HepG2 (cell line): ENCODE results near the gene IGF2BP3. TPM values are rescaled to one million over a fixed set of nuclear protein-coding genes. Genes with fewer than 3 reads are reported as not detected.

Experiments used
- ASH2L ChIP-seq: fragments of 300-600, 200-600 bp; sonication (generic); IDR thresholded peaks from 2 replicates; pipeline ENCODE4 v1.7.0; 2017; ENCODE audit warnings: low read depth, mild to moderate bottlenecking, moderate library complexity, mixed read lengths, low read length; ENCODE audit not compliant: insufficient read length
- EP300 ChIP-seq, 3 experiments: sonication (generic) in 1 of 3; formaldehyde crosslinking in 1 of 3; IDR thresholded peaks; 2 replicates each; pipeline versions ENCODE4 v1.5.1 to v1.6.1; 2011 to 2020; ENCODE audit warnings: low read depth in 2 of 3, low read length in 2 of 3, borderline replicate concordance in 1 of 3, improper control_type of control experiment in 1 of 3, mild to moderate bottlenecking in 1 of 3, missing genetic modification reagents in 1 of 3, moderate library complexity in 1 of 3
- JUNB ChIP-seq: sonication (generic); formaldehyde crosslinking; IDR thresholded peaks from 2 replicates; pipeline ENCODE4 v1.8.0; 2022; ENCODE audit warnings: missing genetic modification reagents, mild to moderate bottlenecking, borderline replicate concordance
- KDM6A ChIP-seq: IDR thresholded peaks from 2 replicates; pipeline ENCODE4 v1.6.1; 2016; ENCODE audit warnings: low read depth
- RFXAP ChIP-seq: sonication (generic); formaldehyde crosslinking; IDR thresholded peaks from 2 replicates; pipeline ENCODE4 v1.4.0; 2020; ENCODE audit warnings: missing genetic modification reagents, borderline replicate concordance
- TARDBP ChIP-seq: sonication (generic); formaldehyde crosslinking; IDR thresholded peaks from 2 replicates; pipeline ENCODE4 v1.8.0; 2022; ENCODE audit warnings: mild to moderate bottlenecking, missing genetic modification reagents
- TCF12 ChIP-seq, 2 experiments: fragments of 450-650 bp in 1 of 2; sonication (generic) in 1 of 2; formaldehyde crosslinking in 1 of 2; IDR thresholded peaks; 2 replicates each; pipeline versions ENCODE4 v1.6.1 to v1.8.0; 2017 to 2022; ENCODE audit warnings: antibody characterized with exemption in 1 of 2, mild to moderate bottlenecking in 1 of 2, missing genetic modification reagents in 1 of 2, moderate library complexity in 1 of 2
- YEATS4 ChIP-seq: sonication (generic); formaldehyde crosslinking; IDR thresholded peaks from 2 replicates; pipeline ENCODE4 v1.4.0; 2020; ENCODE audit warnings: missing genetic modification reagents, borderline replicate concordance
- ZEB1 ChIP-seq: IDR thresholded peaks from 2 replicates; pipeline ENCODE4 v1.6.1; 2012; ENCODE audit warnings: mild to moderate bottlenecking, low read depth, inconsistent platforms; ENCODE audit not compliant: insufficient replicate concordance
- ZNF317 ChIP-seq: sonication (generic); formaldehyde crosslinking; IDR thresholded peaks from 2 replicates; pipeline ENCODE4 v1.5.0; 2020; ENCODE audit warnings: mild to moderate bottlenecking, missing genetic modification reagents
- ZNF768 ChIP-seq: sonication (generic); formaldehyde crosslinking; IDR thresholded peaks from 2 replicates; pipeline ENCODE4 v1.4.0; 2020; ENCODE audit warnings: missing genetic modification reagents
- polyA plus RNA-seq, 8 experiments: library from polyadenylated mRNA; depleted of rRNA in 3 of 8; stranded (reverse) in 7 of 8; unstranded in 1 of 8; fragments of >200 nt; fragmentation: Illumina TruSeq in 4 of 8; extraction: Trizol in 4 of 8; gene quantifications; 2 replicates each; pipeline versions ENCODE4 v1.2.1 to v1.2.3, GENCODE V29; 2011 to 2016; ENCODE audit warnings: low read depth in 4 of 8, missing spikeins in 1 of 8, mixed read lengths in 1 of 8; ENCODE audit not compliant: insufficient read depth in 1 of 8
- total RNA-seq, 5 experiments: library from RNA; depleted of rRNA; stranded (reverse); fragments of >200 nt; fragmentation: Illumina TruSeq; extraction: Trizol; gene quantifications; 2 replicates each; pipeline ENCODE4 v1.2.3, GENCODE V29; 2016; ENCODE audit warnings: low read depth in 1 of 5
- TF ChIP-seq, protein P1 (sequence below): sonication (generic); formaldehyde crosslinking; IDR thresholded peaks from 2 replicates; pipeline ENCODE4 v1.8.0; 2022; ENCODE audit warnings: missing genetic modification reagents, low read depth, mild to moderate bottlenecking, borderline replicate concordance
- TF ChIP-seq, protein P2 (sequence below): IDR thresholded peaks from 2 replicates; pipeline ENCODE4 v1.6.1; 2016; ENCODE audit warnings: low read depth
- TF ChIP-seq, protein P3 (sequence below): IDR thresholded peaks from 2 replicates; pipeline ENCODE4 v1.6.1; 2016; ENCODE audit warnings: low read depth, borderline replicate concordance
- TF ChIP-seq, protein P4 (sequence below): sonication (generic); formaldehyde crosslinking; IDR thresholded peaks from 2 replicates; pipeline ENCODE4 v1.4.0; 2020; ENCODE audit warnings: missing genetic modification reagents, mild to moderate bottlenecking, borderline replicate concordance
- TF ChIP-seq, protein P5 (sequence below): sonication (generic); formaldehyde crosslinking; IDR thresholded peaks from 2 replicates; pipeline ENCODE4 v1.5.0; 2020; ENCODE audit warnings: mild to moderate bottlenecking, missing genetic modification reagents
- TF ChIP-seq, protein P6 (sequence below): sonication (generic); formaldehyde crosslinking; IDR thresholded peaks from 2 replicates; pipeline ENCODE4 v1.5.0; 2020; ENCODE audit warnings: mild to moderate bottlenecking, missing genetic modification reagents, moderate library complexity

Gene IGF2BP3
- total and polyA plus RNA-seq, 2 of the 13 experiments (the other 11 are each of a cell fraction or from before 2014, with no cell fraction given): 37.7 to 39.5 TPM

DNA sequence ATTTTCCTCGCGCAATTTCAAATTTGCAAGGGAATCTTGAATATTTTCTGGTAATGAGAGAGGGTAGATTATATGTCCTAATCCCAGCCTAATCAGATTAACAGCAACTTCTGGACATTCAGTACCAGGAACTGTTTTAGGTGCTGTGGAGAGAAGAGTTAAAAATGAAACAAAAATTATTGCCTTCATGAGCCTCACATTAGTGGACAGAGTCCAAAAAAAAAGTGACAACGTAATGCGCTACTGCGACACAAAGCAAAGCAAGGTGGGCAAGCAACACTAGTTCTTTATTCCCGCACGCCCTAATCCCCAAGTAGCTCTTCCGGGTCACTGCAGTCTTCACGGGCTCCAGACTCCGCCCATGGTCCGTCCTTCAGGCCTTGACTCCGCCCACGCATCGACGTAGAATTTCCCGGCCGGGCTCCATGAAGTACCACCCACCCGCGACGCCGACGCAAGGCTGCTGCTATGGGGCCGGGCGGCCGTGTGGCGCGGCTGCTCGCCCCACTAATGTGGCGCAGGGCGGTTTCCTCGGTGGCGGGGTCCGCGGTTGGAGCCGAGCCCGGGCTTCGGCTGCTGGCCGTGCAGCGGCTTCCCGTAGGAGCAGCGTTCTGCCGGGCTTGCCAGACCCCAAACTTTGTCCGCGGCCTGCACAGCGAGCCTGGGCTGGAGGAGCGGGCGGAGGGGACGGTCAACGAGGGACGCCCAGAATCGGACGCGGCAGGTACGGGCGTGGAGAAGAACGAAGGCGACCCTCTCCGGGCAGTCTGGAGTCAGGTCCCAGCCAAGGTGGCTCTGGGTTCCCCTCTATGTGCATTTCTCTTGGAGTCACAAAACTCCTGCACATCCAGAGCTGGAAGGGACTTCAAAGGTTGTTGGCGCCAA, 171.2 kb downstream of the IGF2BP3 start, which contains the start of gene MALSU1 (continued):
- TF ChIP-seq TCF12 (IDR thresholded peaks at IDR 0.05): no peak
- no peak for TF ChIP-seq TCF12 (CRISPR knock-in tag; IDR thresholded peaks at IDR 0.05)
- TF ChIP-seq EP300 (IDR thresholded peaks at IDR 0.05; ENCODE audit: low read depth in 2 of 2, low read length in 2 of 2): no peak
- no peak for TF ChIP-seq EP300 (CRISPR knock-in tag; IDR thresholded peaks at IDR 0.05; ENCODE audit: borderline replicate concordance)
- no peak for TF ChIP-seq RFXAP (CRISPR knock-in tag)
- TF ChIP-seq, protein P1, sequence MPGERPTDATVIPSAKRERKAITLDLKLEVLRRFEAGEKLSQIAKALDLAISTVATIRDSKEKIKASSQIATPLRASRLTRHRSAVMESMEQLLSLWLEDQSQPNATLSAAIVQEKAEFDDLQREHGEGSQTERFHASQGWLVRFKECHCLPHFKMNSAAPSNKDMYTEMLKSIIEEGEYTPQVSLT (CRISPR knock-in tag): 0 out of 2 replicates have a peak, but pooled peaks have one; percentile 54
- TF ChIP-seq, protein P2, sequence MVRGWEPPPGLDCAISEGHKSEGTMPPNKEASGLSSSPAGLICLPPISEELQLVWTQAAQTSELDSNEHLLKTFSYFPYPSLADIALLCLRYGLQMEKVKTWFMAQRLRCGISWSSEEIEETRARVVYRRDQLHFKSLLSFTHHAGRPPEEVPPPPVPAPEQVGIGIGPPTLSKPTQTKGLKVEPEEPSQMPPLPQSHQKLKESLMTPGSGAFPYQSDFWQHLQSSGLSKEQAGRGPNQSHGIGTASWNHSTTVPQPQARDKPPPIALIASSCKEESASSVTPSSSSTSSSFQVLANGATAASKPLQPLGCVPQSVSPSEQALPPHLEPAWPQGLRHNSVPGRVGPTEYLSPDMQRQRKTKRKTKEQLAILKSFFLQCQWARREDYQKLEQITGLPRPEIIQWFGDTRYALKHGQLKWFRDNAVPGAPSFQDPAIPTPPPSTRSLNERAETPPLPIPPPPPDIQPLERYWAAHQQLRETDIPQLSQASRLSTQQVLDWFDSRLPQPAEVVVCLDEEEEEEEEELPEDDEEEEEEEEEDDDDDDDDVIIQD (CRISPR knock-in tag): peak; percentile 57
- TF ChIP-seq, protein P3, sequence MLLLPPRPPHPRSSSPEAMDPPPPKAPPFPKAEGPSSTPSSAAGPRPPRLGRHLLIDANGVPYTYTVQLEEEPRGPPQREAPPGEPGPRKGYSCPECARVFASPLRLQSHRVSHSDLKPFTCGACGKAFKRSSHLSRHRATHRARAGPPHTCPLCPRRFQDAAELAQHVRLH (CRISPR knock-in tag): peak; percentile 86
- TF ChIP-seq, protein P4, sequence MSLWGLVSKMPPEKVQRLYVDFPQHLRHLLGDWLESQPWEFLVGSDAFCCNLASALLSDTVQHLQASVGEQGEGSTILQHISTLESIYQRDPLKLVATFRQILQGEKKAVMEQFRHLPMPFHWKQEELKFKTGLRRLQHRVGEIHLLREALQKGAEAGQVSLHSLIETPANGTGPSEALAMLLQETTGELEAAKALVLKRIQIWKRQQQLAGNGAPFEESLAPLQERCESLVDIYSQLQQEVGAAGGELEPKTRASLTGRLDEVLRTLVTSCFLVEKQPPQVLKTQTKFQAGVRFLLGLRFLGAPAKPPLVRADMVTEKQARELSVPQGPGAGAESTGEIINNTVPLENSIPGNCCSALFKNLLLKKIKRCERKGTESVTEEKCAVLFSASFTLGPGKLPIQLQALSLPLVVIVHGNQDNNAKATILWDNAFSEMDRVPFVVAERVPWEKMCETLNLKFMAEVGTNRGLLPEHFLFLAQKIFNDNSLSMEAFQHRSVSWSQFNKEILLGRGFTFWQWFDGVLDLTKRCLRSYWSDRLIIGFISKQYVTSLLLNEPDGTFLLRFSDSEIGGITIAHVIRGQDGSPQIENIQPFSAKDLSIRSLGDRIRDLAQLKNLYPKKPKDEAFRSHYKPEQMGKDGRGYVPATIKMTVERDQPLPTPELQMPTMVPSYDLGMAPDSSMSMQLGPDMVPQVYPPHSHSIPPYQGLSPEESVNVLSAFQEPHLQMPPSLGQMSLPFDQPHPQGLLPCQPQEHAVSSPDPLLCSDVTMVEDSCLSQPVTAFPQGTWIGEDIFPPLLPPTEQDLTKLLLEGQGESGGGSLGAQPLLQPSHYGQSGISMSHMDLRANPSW (CRISPR knock-in tag): no peak
- TF ChIP-seq TARDBP (CRISPR knock-in tag): peak; percentile 61
- no peak for TF ChIP-seq KDM6A (CRISPR knock-in tag)
- TF ChIP-seq, protein P5, sequence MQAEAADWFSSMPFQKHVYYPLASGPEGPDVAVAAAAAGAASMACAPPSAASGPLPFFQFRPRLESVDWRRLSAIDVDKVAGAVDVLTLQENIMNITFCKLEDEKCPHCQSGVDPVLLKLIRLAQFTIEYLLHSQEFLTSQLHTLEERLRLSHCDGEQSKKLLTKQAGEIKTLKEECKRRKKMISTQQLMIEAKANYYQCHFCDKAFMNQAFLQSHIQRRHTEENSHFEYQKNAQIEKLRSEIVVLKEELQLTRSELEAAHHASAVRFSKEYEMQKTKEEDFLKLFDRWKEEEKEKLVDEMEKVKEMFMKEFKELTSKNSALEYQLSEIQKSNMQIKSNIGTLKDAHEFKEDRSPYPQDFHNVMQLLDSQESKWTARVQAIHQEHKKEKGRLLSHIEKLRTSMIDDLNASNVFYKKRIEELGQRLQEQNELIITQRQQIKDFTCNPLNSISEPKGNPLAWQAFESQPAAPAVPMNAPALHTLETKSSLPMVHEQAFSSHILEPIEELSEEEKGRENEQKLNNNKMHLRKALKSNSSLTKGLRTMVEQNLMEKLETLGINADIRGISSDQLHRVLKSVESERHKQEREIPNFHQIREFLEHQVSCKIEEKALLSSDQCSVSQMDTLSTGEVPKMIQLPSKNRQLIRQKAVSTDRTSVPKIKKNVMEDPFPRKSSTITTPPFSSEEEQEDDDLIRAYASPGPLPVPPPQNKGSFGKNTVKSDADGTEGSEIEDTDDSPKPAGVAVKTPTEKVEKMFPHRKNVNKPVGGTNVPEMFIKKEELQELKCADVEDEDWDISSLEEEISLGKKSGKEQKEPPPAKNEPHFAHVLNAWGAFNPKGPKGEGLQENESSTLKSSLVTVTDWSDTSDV (CRISPR knock-in tag): peak; percentile 80; the same call in 1 of the 2 replicates
- no peak for TF ChIP-seq JUNB (CRISPR knock-in tag)
- TF ChIP-seq ZNF317 (CRISPR knock-in tag): 0 out of 2 replicates have a peak, but pooled peaks have one; percentile 49
- TF ChIP-seq, protein P6, sequence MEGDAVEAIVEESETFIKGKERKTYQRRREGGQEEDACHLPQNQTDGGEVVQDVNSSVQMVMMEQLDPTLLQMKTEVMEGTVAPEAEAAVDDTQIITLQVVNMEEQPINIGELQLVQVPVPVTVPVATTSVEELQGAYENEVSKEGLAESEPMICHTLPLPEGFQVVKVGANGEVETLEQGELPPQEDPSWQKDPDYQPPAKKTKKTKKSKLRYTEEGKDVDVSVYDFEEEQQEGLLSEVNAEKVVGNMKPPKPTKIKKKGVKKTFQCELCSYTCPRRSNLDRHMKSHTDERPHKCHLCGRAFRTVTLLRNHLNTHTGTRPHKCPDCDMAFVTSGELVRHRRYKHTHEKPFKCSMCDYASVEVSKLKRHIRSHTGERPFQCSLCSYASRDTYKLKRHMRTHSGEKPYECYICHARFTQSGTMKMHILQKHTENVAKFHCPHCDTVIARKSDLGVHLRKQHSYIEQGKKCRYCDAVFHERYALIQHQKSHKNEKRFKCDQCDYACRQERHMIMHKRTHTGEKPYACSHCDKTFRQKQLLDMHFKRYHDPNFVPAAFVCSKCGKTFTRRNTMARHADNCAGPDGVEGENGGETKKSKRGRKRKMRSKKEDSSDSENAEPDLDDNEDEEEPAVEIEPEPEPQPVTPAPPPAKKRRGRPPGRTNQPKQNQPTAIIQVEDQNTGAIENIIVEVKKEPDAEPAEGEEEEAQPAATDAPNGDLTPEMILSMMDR (CRISPR knock-in tag): no peak
- TF ChIP-seq YEATS4 (CRISPR knock-in tag): peak; percentile 90
- TF ChIP-seq ZNF768 (CRISPR knock-in tag): peak; percentile 63; the same call in 1 of the 2 replicates
- peak; percentile 32 for TF ChIP-seq ZEB1
- peak; percentile 90 for TF ChIP-seq ASH2L
